OCI-LY1 (cell line): ENCODE data around the gene PNRC2.
A peak's percentile ranks its signal among the peaks of the same experiment; 100 is the strongest.

Experiments
- H2AFZ ChIP-seq: fragments of 200-600 bp; sonication (generic), shearing (Covaris generic); 2 replicates; pipeline ENCODE4 v1.6.0; 2014; ENCODE audit warnings: antibody characterized with exemption, mild to moderate bottlenecking, low read length
- H3F3A ChIP-seq: fragments of 200-600 bp; sonication (generic), shearing (Covaris generic); 2 replicates; pipeline ENCODE4 v1.6.0; 2014; ENCODE audit warnings: mild to moderate bottlenecking, antibody characterized with exemption, low read length, moderate library complexity; ENCODE audit not compliant: insufficient read depth
- H3K27ac ChIP-seq: fragments of 200-600 bp; sonication (generic); 2 replicates; pipeline ENCODE4 v1.5.1; 2014; ENCODE audit warnings: low read length, mixed run types, mild to moderate bottlenecking, low read depth; ENCODE audit not compliant: poor library complexity, severe bottlenecking
- H3K27me3 ChIP-seq: fragments of 200-600 bp; sonication (generic); 2 replicates; pipeline ENCODE4 v1.6.0; 2014; ENCODE audit warnings: antibody characterized with exemption, mild to moderate bottlenecking, low read length, moderate library complexity; ENCODE audit not compliant: insufficient read depth
- H3K36me3 ChIP-seq: fragments of 200-600 bp; sonication (generic); 2 replicates; pipeline ENCODE4 v1.6.1; 2014; ENCODE audit warnings: mild to moderate bottlenecking, antibody characterized with exemption, low read length, moderate library complexity, mixed read lengths; ENCODE audit not compliant: insufficient read depth
- H3K4me1 ChIP-seq: fragments of 200-600 bp; sonication (generic); 2 replicates; pipeline ENCODE4 v1.5.1; 2014; ENCODE audit warnings: mild to moderate bottlenecking, low read length, moderate library complexity; ENCODE audit not compliant: insufficient read depth, severe bottlenecking
- H3K4me2 ChIP-seq: fragments of 200-600 bp; sonication (generic), shearing (Covaris generic); 2 replicates; pipeline ENCODE4 v1.6.1; 2014; ENCODE audit warnings: low read length
- H3K4me3 ChIP-seq: fragments of 200-600 bp; sonication (generic); 2 replicates; pipeline ENCODE4 v1.5.1; 2014; ENCODE audit warnings: low read length, low read depth, mild to moderate bottlenecking, mixed read lengths; ENCODE audit not compliant: poor library complexity, severe bottlenecking
- H3K79me2 ChIP-seq: fragments of 200-600 bp; shearing (Covaris generic); 2 replicates; pipeline ENCODE4 v1.6.1; 2016; ENCODE audit warnings: mixed run types, low read length, mixed read lengths; ENCODE audit not compliant: insufficient read depth
- H3K9ac ChIP-seq: fragments of 200-600 bp; sonication (generic), shearing (Covaris generic); 2 replicates; pipeline ENCODE4 v1.6.1; 2014; ENCODE audit warnings: mild to moderate bottlenecking, low read length, mixed read lengths
- H3K9me2 ChIP-seq: fragments of 200-600 bp; sonication (generic), shearing (Covaris generic); 2 replicates; pipeline ENCODE4 v1.6.1; 2014; ENCODE audit warnings: low read depth, mild to moderate bottlenecking, low read length, mixed read lengths
- H3K9me3 ChIP-seq: fragments of 200-600 bp; shearing (Covaris generic); 2 replicates; pipeline ENCODE4 v1.6.1; 2014; ENCODE audit warnings: low read length, mixed read lengths
- H4K20me1 ChIP-seq: fragments of 200-600 bp; sonication (generic), shearing (Covaris generic); 2 replicates; pipeline ENCODE4 v1.6.0; 2016; ENCODE audit warnings: mild to moderate bottlenecking, low read length; ENCODE audit not compliant: insufficient read depth
- CTCF ChIP-seq: fragments of 200-600 bp; sonication (generic), shearing (Covaris generic); IDR thresholded peaks from 2 replicates; pipeline ENCODE4 v1.5.1; 2017; ENCODE audit warnings: mild to moderate bottlenecking, antibody characterized with exemption, low read length, moderate library complexity, mixed read lengths
- EZH2 ChIP-seq: fragments of 200-600 bp; sonication (generic), shearing (Covaris generic); IDR thresholded peaks from 2 replicates; pipeline ENCODE4 v1.8.0; 2017; ENCODE audit warnings: borderline replicate concordance, mixed run types, mild to moderate bottlenecking, antibody characterized with exemption, low read length, moderate library complexity, mixed read lengths

Gene PNRC2

GRCh38 chr1:23958810-23959460 lies 693 bp upstream of the PNRC2 start:
- Histone ChIP-seq H3K9me2 (no peaks in the 10 kb centered on the region), H3K27me3 (no peaks in the 10 kb centered on the region), H3K4me2 (peak overlapping the region; percentile 63), H3F3A (peaks cover 9% of the 10 kb centered on the region; the same call in 1 of the 2 replicates), H3K36me3 (peaks cover 33% of the 10 kb centered on the region), H4K20me1 (no peaks in the 10 kb centered on the region), H3K27ac (peak overlapping the region; percentile 89), H3K9me3 (no peaks in the 10 kb centered on the region), H3K79me2 (peaks cover 16% of the 10 kb centered on the region), H3K4me1 (peaks cover 45% of the 10 kb centered on the region), H3K4me3 (peak overlapping the region; percentile 89), H3K9ac (peak overlapping the region; percentile 97), H2AFZ (no peak overlapping the region)
- TF ChIP-seq CTCF (peak; percentile 38), EZH2 (no peak)

- no peaks in the 10 kb centered on the region for H3K27me3 ChIP-seq
- no peak overlapping the region for H2AFZ ChIP-seq
- no peak for TF ChIP-seq CTCF
- TF ChIP-seq EZH2 = no peak
- peaks cover 50% of the 10 kb centered on the region for H3K4me1 ChIP-seq
- H3K4me2 ChIP-seq = peak overlapping the region; percentile 66
- peaks cover 23% of the 10 kb centered on the region for H3F3A ChIP-seq
- no peaks in the 10 kb centered on the region for H3K9me2 ChIP-seq
- peak overlapping the region; percentile 97 for H3K9ac ChIP-seq
- peaks cover 16% of the 10 kb centered on the region for H3K79me2 ChIP-seq
- no peaks in the 10 kb centered on the region for H4K20me1 ChIP-seq
- peak overlapping the region; percentile 89 for H3K27ac ChIP-seq
- peaks cover 48% of the 10 kb centered on the region for H3K36me3 ChIP-seq
- peak overlapping the region; percentile 89 for H3K4me3 ChIP-seq
- H3K9me3 ChIP-seq = no peaks in the 10 kb centered on the region
These were observed 828 bp downstream of the PNRC2 start for GRCh38 chr1:23960291-23961020.

GRCh38 chr1:23963617-23964234 lies 4.1 kb downstream of the PNRC2 start:
- peaks cover 80% of the 10 kb centered on the region for H3K36me3 ChIP-seq

More at GRCh38 chr1:23963617-23964234, 4.1 kb downstream of the PNRC2 start:
- H3K9me3 ChIP-seq = no peaks in the 10 kb centered on the region
- no peaks in the 10 kb centered on the region for H4K20me1 ChIP-seq
- H3K9ac ChIP-seq = no peak overlapping the region
- H3K27ac ChIP-seq = peak overlapping the region; percentile 2
- H3K4me2 ChIP-seq = no peak overlapping the region
- no peak overlapping the region for H3K4me3 ChIP-seq
- H2AFZ ChIP-seq = no peak overlapping the region
- H3K27me3 ChIP-seq = no peaks in the 10 kb centered on the region
- peaks cover 43% of the 10 kb centered on the region for H3K4me1 ChIP-seq
- H3F3A ChIP-seq = peaks cover 44% of the 10 kb centered on the region
- H3K79me2 ChIP-seq = peaks cover 20% of the 10 kb centered on the region
- H3K9me2 ChIP-seq = no peaks in the 10 kb centered on the region
- no peak for TF ChIP-seq CTCF
- TF ChIP-seq EZH2 = no peak
